Transverse colon (tissue), 4 donors: ENCODE measurements around the gene NPTXR. TPM values are rescaled to one million over a fixed set of nuclear protein-coding genes. Genes with fewer than 3 reads are reported as not detected.

Experiments
- DNase-seq: peaks from one replicate; pipeline ENCODE4 v3.0.0-alpha.2; 2019
- H3K27ac ChIP-seq, 4 donors: fragments of 200-600 bp; sonication (generic); 2 replicates each; pipeline ENCODE4 v1.5.1; 2016 to 2018; ENCODE audit warnings: inconsistent platforms in 4 of 4
- H3K27me3 ChIP-seq: fragments of 200-600 bp; sonication (generic); 2 replicates; pipeline ENCODE4 v1.5.1; 2017; ENCODE audit warnings: inconsistent platforms
- H3K36me3 ChIP-seq, 4 donors: fragments of 200-600 bp; sonication (generic); 2 replicates each; pipeline ENCODE4 v1.5.1; 2017 to 2019; ENCODE audit warnings: inconsistent platforms in 4 of 4
- H3K4me1 ChIP-seq, 4 donors: fragments of 200-600 bp; sonication (generic); 2 replicates each; pipeline ENCODE4 v1.5.1; 2017 to 2020; ENCODE audit warnings: inconsistent platforms in 4 of 4
- H3K4me3 ChIP-seq, 4 donors: fragments of 200-600 bp; sonication (generic); 1 replicate in 1 of 4; 2 replicates in 3 of 4; pipeline versions ENCODE4 v1.5.1 to v1.6.1; 2017 to 2019; ENCODE audit warnings: inconsistent platforms in 4 of 4
- H3K9me3 ChIP-seq, 2 donors: fragments of 200-600 bp; sonication (generic); 2 replicates each; pipeline ENCODE4 v1.5.1; 2017 to 2019; ENCODE audit warnings: inconsistent platforms in 2 of 2
- EP300 ChIP-seq: sonication (generic); formaldehyde crosslinking; IDR thresholded peaks from one replicate; pipeline ENCODE4 v1.6.1; 2017; ENCODE audit warnings: antibody characterized with exemption, low read depth
- POLR2A ChIP-seq: fragments of 450-650 bp; IDR thresholded peaks from one replicate; pipeline ENCODE4 v1.6.1; 2016; ENCODE audit warnings: antibody characterized with exemption, mild to moderate bottlenecking, moderate library complexity
- POLR2AphosphoS5 ChIP-seq, 3 donors: sonication (generic); formaldehyde crosslinking; IDR thresholded peaks; one replicate each; pipeline ENCODE4 v1.6.1; 2016; ENCODE audit warnings: antibody characterized with exemption in 3 of 3
- WGBS, 2 donors: methylation state at CpG; one replicate each; pipeline ENCODE4 v1.1.5; 2018; ENCODE audit warnings: low coverage in 1 of 2; 5-methylcytosine and 5-hydroxymethylcytosine counted together
- in situ Hi-C, 4 donors: fragments of 200-750 bp; cut with MboI; loops; one replicate each; pipeline versions ENCODE4 v1.15.0 to v1.15.1; 2017; ENCODE audit warnings: low sequenced_read_pairs in 3 of 4, low pct_ligation_motif_present in 1 of 4, low pct_unique_long_range_greater_than_20kb in 1 of 4
- intact Hi-C: fragments of 100-400 bp; cut with DNase I; formaldehyde crosslinking; loops from one replicate; pipeline ENCODE4 v1.15.1; 2023; ENCODE audit warnings: low total_unique reads
- total RNA-seq, 4 donors: library from RNA; depleted of rRNA; stranded (reverse); fragments of >200 nt; gene quantifications; one replicate each; pipeline ENCODE4 v1.1.0, GENCODE V29; 2016
- TF ChIP-seq, protein P1 (sequence below), 5 experiments: fragments of 200-600 bp in 3 of 5; fragments of 450-650 bp in 2 of 5; sonication (generic) in 3 of 5; IDR thresholded peaks; 1 replicate in 2 of 5; 2 replicates in 3 of 5; pipeline ENCODE4 v1.5.1; 2016 to 2017; ENCODE audit warnings: antibody characterized with exemption in 5 of 5, inconsistent platforms in 3 of 5, mild to moderate bottlenecking in 2 of 5, moderate library complexity in 1 of 5

Gene NPTXR
- total RNA-seq, 4 donors from 2014 or later: 0.75 to 27.9 (median 1.8) TPM

DNA sequence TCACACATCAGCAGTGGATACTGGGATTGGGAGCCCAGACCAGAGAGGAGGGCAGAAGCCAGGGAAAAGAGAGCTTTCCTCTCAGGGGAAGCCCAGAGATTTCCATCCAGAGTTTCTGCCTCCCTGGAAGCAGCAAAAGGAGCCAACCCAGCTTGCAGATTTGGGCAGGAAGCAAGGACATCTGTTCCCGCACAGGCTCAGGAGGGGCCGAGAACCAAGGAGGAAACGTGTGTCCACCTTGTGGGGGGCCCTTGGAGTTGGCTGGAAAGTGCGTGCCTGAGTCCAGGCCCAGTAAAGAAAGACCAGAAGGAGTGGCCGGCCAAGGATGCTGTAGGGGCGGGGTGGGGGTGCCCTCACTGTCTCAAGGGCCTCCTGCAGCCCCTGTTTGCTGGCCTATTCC lies 6.0 kb upstream of the NPTXR start:
- no peak for TF ChIP-seq EP300
- TF ChIP-seq POLR2AphosphoS5 (IDR thresholded peaks at IDR 0.05): no peak
- TF ChIP-seq POLR2A: no peak
- TF ChIP-seq, protein P1, sequence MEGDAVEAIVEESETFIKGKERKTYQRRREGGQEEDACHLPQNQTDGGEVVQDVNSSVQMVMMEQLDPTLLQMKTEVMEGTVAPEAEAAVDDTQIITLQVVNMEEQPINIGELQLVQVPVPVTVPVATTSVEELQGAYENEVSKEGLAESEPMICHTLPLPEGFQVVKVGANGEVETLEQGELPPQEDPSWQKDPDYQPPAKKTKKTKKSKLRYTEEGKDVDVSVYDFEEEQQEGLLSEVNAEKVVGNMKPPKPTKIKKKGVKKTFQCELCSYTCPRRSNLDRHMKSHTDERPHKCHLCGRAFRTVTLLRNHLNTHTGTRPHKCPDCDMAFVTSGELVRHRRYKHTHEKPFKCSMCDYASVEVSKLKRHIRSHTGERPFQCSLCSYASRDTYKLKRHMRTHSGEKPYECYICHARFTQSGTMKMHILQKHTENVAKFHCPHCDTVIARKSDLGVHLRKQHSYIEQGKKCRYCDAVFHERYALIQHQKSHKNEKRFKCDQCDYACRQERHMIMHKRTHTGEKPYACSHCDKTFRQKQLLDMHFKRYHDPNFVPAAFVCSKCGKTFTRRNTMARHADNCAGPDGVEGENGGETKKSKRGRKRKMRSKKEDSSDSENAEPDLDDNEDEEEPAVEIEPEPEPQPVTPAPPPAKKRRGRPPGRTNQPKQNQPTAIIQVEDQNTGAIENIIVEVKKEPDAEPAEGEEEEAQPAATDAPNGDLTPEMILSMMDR (IDR thresholded peaks at IDR 0.05): no peak
- Histone ChIP-seq H3K9me3 (no peaks in the 10 kb centered on the region), H3K4me3 (no peak overlapping the region), H3K36me3 (no peaks in the 10 kb centered on the region), H3K27me3 (peaks cover 32% of the 10 kb centered on the region), H3K4me1 (no peaks in the 10 kb centered on the region), H3K27ac (no peak overlapping the region)
- no peak for DNase-seq
- 74% methylated on average over 6 of the region's 6 CpGs; no CpG with 5 or more reads in 1 of the 2 donors for WGBS, 2 donors
- intact Hi-C loops: loop anchor here (10.0 kb wide), 1 partner anchor 55 kb away; the partner anchor contains the start of gene DNAL4
- in situ Hi-C loops: loop anchor here in 1 of 4 donors (25.0 kb wide), 1 partner anchor 262 kb away; no protein-coding TSS in a partner anchor

DNA sequence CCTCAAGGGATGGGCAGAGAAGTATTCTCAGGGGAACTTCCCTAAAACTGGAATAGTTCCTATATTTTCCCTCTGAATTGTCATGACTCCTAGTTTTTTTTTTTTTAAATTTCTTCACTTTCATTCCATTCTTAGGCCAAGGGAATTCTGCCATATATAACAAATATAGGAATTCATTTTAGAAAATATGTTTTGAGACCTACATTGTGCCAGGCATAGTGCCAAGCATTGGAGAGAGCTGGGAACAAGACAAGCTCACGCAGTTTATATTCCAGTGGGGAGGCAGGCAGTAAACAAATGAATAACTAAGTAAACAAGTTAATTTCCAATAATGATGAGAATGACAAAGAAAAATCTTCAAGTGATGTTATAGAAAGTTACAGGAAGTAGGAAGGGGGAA lies 2.6 kb upstream of the NPTXR start:
- no peak overlapping the region for H3K4me3 ChIP-seq
- H3K27me3 ChIP-seq: peaks cover 50% of the 10 kb centered on the region
- H3K4me1 ChIP-seq: peaks cover 3 to 15% (median 11%) of the 10 kb centered on the region in 4 donors
- in situ Hi-C loops (no loop called here), intact Hi-C loops (loop anchor here (10.0 kb wide), 1 partner anchor 52 kb away; the partner anchor contains the start of gene DNAL4)
- DNase-seq: no peak
- 71 to 88% methylated on average over 1 of the region's 1 CpG for WGBS, 2 donors
- H3K36me3 ChIP-seq: no peaks in the 10 kb centered on the region
- TF ChIP-seq POLR2A (no peak), POLR2AphosphoS5 (IDR thresholded peaks at IDR 0.05) (no peak), EP300 (no peak)
- TF ChIP-seq, protein P1 (IDR thresholded peaks at IDR 0.05): no peak
- no peaks in the 10 kb centered on the region for H3K9me3 ChIP-seq
- no peak overlapping the region for H3K27ac ChIP-seq

DNA sequence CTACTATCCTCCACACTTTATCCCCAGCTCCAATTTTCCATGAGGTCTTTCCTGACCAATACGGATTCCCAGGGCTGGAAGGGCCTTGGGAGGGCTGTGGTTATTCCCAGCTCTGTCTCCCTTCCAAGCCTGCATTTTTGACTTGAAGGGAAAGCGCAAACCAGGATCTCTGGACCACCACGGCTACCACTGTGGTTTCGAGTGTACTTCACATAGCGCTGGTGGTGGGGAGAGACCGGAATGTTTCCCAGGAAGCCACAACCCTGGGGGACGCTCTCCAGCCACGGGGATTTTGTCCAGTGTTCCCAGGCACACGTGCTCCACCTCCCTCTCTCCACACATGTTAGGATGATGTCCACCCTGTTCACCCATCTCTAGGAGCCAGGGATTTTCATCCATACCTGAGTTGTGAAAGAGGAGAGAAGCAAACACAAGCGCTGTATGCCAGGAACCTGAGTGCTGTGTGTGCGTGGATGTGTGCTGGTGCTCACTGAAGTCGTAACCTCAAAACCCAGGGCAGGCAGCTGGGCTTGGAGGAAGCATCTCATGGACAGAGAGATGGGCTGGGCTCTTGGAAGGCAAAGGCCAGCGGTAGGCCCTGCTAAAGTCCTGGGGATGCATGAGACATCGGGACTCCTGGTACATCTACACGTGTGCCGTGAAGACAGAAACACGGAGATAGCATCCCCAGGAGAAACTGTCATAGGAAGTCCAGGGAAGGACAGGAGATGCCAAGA lies 1.3 kb upstream of the NPTXR start:
- intact Hi-C loops: loop anchor here (10.0 kb wide), 1 partner anchor 50 kb away; the partner anchor contains the start of gene DNAL4
- no peak for DNase-seq
- H3K9me3 ChIP-seq: no peaks in the 10 kb centered on the region
- WGBS, 2 donors: 71 to 72% methylated on average over 3 to 17 of the region's 17 CpGs
- in situ Hi-C loops: no loop called here
- peak overlapping the region in 1 of 4 donors; percentile 78 for H3K27ac ChIP-seq
- H3K27me3 ChIP-seq: peaks cover 59% of the 10 kb centered on the region
- no peak overlapping the region for H3K4me3 ChIP-seq
- no peak for TF ChIP-seq POLR2A
- TF ChIP-seq, protein P1 (IDR thresholded peaks at IDR 0.05): no peak
- no peak for TF ChIP-seq POLR2AphosphoS5 (IDR thresholded peaks at IDR 0.05)
- no peak for TF ChIP-seq EP300
- no peaks in the 10 kb centered on the region for H3K36me3 ChIP-seq
- H3K4me1 ChIP-seq: peaks cover 3 to 15% (median 11%) of the 10 kb centered on the region in 4 donors

DNA sequence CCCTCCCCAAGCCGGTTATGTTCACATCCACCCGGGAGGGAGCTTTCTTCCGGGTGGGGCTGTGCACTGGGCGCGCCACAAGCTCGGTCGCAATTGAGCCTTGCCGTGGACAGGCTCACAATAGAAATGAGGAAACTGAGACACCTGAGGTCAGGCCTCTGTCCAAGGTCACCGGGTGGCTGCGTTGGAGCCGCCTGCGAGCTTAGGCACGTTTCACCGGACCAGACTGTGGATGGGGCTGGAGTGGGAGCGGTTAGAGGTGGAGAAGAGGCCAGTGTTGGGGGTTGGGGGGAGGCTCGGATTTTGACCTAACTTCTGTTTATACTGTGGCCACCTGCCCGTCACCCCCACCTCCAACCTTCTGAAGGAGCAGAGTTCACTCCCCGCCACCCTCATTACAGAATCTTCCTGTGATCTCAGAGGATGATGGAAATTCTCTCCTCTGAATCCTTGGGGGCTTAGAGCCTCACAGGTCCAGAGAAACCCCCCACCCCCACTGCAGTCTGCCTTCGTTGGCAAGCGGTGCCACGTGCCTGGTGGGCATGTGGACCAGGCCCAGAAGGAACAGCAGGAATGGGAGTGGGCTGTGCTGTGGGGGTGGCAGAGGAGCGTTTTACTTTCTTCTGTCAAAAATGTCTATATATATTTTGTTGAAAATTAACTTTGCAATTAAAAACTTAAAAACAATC lies 631 bp upstream of the NPTXR start:
- no peak for DNase-seq
- in situ Hi-C loops: no loop called here
- Histone ChIP-seq H3K4me3 (peak overlapping the region in 3 of 4 donors; percentile 18 to 40 (median 34)), H3K9me3 (no peaks in the 10 kb centered on the region), H3K4me1 (peaks cover 3 to 15% (median 11%) of the 10 kb centered on the region in 4 donors), H3K36me3 (no peaks in the 10 kb centered on the region), H3K27me3 (peaks cover 59% of the 10 kb centered on the region), H3K27ac (peak overlapping the region in 2 of 4 donors; percentile 45 to 78)
- intact Hi-C loops: loop anchor here (10.0 kb wide), 1 partner anchor 50 kb away; the partner anchor contains the start of gene DNAL4
- TF ChIP-seq POLR2A (no peak), EP300 (no peak), POLR2AphosphoS5 (IDR thresholded peaks at IDR 0.05) (no peak)
- TF ChIP-seq, protein P1 (IDR thresholded peaks at IDR 0.05): no peak
- WGBS, 2 donors: 11 to 37% methylated on average over 3 to 22 of the region's 22 CpGs
